Left ventricle myocardium inferior (tissue), 1 donor: ENCODE results near the gene ZFP91. TPM values are rescaled to one million over a fixed set of nuclear protein-coding genes. Genes with fewer than 3 reads are reported as not detected.

Source experiments
- DNase-seq: peaks from one replicate; pipeline ENCODE4 v3.0.0-alpha.2; 2020
- H3K27ac ChIP-seq: fragments of 200-600 bp; replicated peaks from 2 replicates; pipeline ENCODE4 v1.8.0; 2021
- H3K27me3 ChIP-seq: fragments of 200-600 bp; 2 replicates; pipeline ENCODE4 v1.8.0; 2021; ENCODE audit warnings: low read depth
- H3K36me3 ChIP-seq: fragments of 200-600 bp; 2 replicates; pipeline ENCODE4 v1.8.0; 2021
- H3K4me1 ChIP-seq: fragments of 200-600 bp; 2 replicates; pipeline ENCODE4 v1.8.0; 2021
- H3K4me3 ChIP-seq: fragments of 200-600 bp; 2 replicates; pipeline ENCODE4 v1.8.0; 2021; ENCODE audit warnings: mild to moderate bottlenecking, moderate library complexity
- H3K9me3 ChIP-seq: fragments of 200-600 bp; replicated peaks from 2 replicates; pipeline ENCODE4 v1.8.0; 2021
- intact Hi-C: fragments of 100-400 bp; cut with micrococcal nuclease; formaldehyde crosslinking; loops from one replicate; pipeline ENCODE4 v1.11.0; 2022
- total RNA-seq: library from RNA; stranded (reverse); fragmentation: NEBNext Ultra II Directional; extraction: Animal tissue kit (Norgen Biotek cat#: 25700); gene quantifications from one replicate; pipeline ENCODE4 v1.2.1, GENCODE V29; 2021
- TF ChIP-seq, protein P1 (sequence below): fragments of 200-600 bp; IDR thresholded peaks from 2 replicates; pipeline ENCODE4 v1.8.0; 2021; ENCODE audit warnings: antibody characterized with exemption, mild to moderate bottlenecking, borderline replicate concordance
- donor health status: DM: no; HTN: yes; CAD: no; lungs with severe emphysema.

ZFP91 gene
- total RNA-seq, 1 donor from 2014 or later, result 60.5 TPM

- Histone ChIP-seq H3K4me1 (peaks cover 43% of the 10 kb centered on the region), H3K4me3 (no peak overlapping the region), H3K9me3 (no peaks in the 10 kb centered on the region), H3K36me3 (peaks cover 49% of the 10 kb centered on the region), H3K27me3 (no peaks in the 10 kb centered on the region), H3K27ac (no peak overlapping the region)
- TF ChIP-seq, protein P1, sequence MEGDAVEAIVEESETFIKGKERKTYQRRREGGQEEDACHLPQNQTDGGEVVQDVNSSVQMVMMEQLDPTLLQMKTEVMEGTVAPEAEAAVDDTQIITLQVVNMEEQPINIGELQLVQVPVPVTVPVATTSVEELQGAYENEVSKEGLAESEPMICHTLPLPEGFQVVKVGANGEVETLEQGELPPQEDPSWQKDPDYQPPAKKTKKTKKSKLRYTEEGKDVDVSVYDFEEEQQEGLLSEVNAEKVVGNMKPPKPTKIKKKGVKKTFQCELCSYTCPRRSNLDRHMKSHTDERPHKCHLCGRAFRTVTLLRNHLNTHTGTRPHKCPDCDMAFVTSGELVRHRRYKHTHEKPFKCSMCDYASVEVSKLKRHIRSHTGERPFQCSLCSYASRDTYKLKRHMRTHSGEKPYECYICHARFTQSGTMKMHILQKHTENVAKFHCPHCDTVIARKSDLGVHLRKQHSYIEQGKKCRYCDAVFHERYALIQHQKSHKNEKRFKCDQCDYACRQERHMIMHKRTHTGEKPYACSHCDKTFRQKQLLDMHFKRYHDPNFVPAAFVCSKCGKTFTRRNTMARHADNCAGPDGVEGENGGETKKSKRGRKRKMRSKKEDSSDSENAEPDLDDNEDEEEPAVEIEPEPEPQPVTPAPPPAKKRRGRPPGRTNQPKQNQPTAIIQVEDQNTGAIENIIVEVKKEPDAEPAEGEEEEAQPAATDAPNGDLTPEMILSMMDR, result no peak
- intact Hi-C loops, result no loop called here
- DNase-seq, result no peak
Observed at GRCh38 chr11:58625086-58625485, 46.2 kb downstream of the ZFP91 start.

DNA sequence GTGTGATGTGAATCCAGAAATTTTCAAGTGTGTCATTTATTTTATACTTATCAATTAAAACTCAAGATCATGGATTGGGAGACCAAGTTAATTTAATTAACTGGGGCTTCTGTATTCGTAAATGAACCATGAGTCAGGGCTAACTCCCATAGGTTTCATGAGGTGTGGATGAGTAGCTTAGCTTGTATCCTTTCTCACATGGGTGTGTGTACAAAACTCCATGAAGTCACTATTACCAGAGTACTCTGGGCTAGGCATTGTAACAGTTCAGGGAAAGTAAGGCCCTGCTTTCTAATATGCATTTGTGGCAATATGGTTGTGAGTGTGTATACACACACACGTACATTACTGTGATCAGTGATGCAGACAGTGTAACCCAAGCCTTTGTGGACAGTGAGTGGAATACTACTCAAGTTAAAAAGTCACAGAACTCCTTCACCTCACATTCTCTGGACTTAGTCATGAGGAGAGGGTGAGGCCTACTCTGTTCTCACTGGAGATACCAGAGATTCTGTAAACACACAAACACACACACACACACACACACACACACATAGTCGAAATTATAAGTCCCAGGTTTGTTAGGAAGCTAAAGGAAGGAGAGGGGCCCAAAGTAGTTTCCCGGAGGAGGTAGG is 47.1 kb downstream of the ZFP91 start:
- Histone ChIP-seq H3K4me1 (peaks cover 42% of the 10 kb centered on the region), H3K4me3 (no peak overlapping the region), H3K9me3 (no peaks in the 10 kb centered on the region), H3K27me3 (no peaks in the 10 kb centered on the region), H3K27ac (no peak overlapping the region), H3K36me3 (peaks cover 43% of the 10 kb centered on the region)
- intact Hi-C loops, result no loop called here
- TF ChIP-seq, protein P1, result no peak
- no peak for DNase-seq

DNA sequence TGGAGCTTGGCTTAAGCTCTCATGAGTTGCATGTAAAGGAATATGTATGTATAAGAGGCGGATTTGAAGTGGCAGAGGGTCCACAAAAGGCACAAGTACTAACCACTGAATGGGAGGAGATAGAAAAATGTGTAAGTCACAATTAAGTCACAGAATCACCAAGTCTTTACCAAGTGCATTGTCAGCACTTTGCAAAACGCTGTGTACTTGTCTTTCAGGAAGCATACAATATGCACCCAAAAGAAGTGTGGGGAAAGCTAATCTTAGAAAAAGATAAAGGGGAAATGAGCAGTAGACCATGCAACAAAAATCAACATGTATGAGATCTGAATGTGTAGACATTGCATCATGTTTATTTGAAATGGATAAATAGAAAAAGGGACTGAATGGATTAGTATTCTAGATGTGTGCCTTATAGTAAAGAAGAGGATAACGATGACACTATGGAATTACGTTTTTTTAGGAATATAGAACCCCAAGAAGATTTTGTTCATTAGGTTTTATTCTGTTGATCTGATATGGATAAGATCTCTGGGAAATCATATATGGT is 48.1 kb downstream of the ZFP91 start:
- Histone ChIP-seq H3K4me3 (no peak overlapping the region), H3K9me3 (no peaks in the 10 kb centered on the region), H3K4me1 (peaks cover 31% of the 10 kb centered on the region), H3K27ac (peak overlapping the region; percentile 43), H3K36me3 (peaks cover 34% of the 10 kb centered on the region), H3K27me3 (no peaks in the 10 kb centered on the region)
- no peak for DNase-seq
- intact Hi-C loops, result no loop called here
- TF ChIP-seq, protein P1, result no peak

DNA sequence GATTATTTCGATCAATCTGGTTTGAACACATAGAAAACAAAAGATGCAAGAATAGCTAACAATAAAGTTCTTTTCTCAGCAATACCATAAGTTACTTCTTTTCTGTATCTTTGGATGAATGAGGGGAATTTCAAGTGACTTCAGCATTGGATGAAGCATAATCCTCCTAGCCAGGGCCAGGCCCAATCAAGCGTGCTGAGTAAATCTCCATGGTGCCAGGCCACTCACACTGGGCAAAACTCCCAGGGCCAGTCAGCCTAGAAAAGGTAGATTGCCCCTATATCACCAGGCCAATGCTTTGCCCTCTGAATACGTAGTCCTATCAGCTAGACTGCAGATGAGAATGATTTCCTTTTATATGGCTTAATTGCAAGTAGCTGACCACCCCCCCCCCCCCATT is 49.6 kb downstream of the ZFP91 start:
- Histone ChIP-seq H3K27ac (peak overlapping the region; percentile 43), H3K4me3 (no peak overlapping the region), H3K36me3 (peaks cover 20% of the 10 kb centered on the region), H3K4me1 (peaks cover 20% of the 10 kb centered on the region), H3K27me3 (no peaks in the 10 kb centered on the region), H3K9me3 (no peaks in the 10 kb centered on the region)
- TF ChIP-seq, protein P1, result no peak
- peak; percentile 23 for DNase-seq
- intact Hi-C loops, result no loop called here

GRCh38 chr11:58629857-58630256 is 51.0 kb downstream of the ZFP91 start:
- peaks cover 6% of the 10 kb centered on the region for H3K36me3 ChIP-seq
- DNase-seq, result no peak
- intact Hi-C loops, result no loop called here
- peaks cover 20% of the 10 kb centered on the region for H3K4me1 ChIP-seq
- TF ChIP-seq, protein P1, result peak; percentile 62
- no peaks in the 10 kb centered on the region for H3K9me3 ChIP-seq
- H3K4me3 ChIP-seq, result no peak overlapping the region
- H3K27me3 ChIP-seq, result no peaks in the 10 kb centered on the region
- no peak overlapping the region for H3K27ac ChIP-seq
